Subcutaneous abdominal adipose tissue (tissue), 5 donors: Measurements from ENCODE around the gene HARS2.

Experiments used
- H3K27ac ChIP-seq: one replicate; pipeline ENCODE4 v1.7.0; 2013; ENCODE audit warnings: low read depth, mild to moderate bottlenecking, inconsistent platforms, low read length, moderate library complexity
- H3K27me3 ChIP-seq, 5 donors: one replicate each; pipeline ENCODE4 v1.7.0; 2013; ENCODE audit warnings: low read length in 5 of 5, inconsistent platforms in 1 of 5; ENCODE audit not compliant: control insufficient read depth in 5 of 5, insufficient read depth in 4 of 5
- H3K36me3 ChIP-seq, 5 donors: one replicate each; pipeline ENCODE4 v1.7.0; 2013; ENCODE audit warnings: low read length in 5 of 5; ENCODE audit not compliant: control insufficient read depth in 5 of 5, insufficient read depth in 5 of 5
- H3K4me1 ChIP-seq, 5 donors: one replicate each; pipeline ENCODE4 v1.7.0; 2013; ENCODE audit warnings: low read length in 5 of 5, mild to moderate bottlenecking in 3 of 5, moderate library complexity in 1 of 5; ENCODE audit not compliant: control insufficient read depth in 5 of 5, insufficient read depth in 5 of 5
- H3K4me3 ChIP-seq, 5 donors: one replicate each; pipeline ENCODE4 v1.7.0; 2013; ENCODE audit warnings: low read length in 5 of 5, low read depth in 1 of 5
- H3K9ac ChIP-seq, 5 donors: one replicate each; pipeline ENCODE4 v1.7.0; 2013; ENCODE audit warnings: low read length in 5 of 5, mild to moderate bottlenecking in 4 of 5, moderate library complexity in 3 of 5
- H3K9me3 ChIP-seq, 5 donors: one replicate each; pipeline ENCODE4 v1.7.0; 2013; ENCODE audit warnings: low read length in 5 of 5; ENCODE audit not compliant: control insufficient read depth in 5 of 5
- donor health status: healthy.
- donor health status: healthy.
- donor health status: healthy.
- donor health status: healthy.
- donor health status: healthy.

HARS2 gene

GRCh38 chr5:140671472-140672125 lies 19.7 kb upstream of the HARS2 start:
- no peaks in the 10 kb centered on the region for H3K27me3 ChIP-seq
- H3K4me3 ChIP-seq: no peak overlapping the region
- H3K9ac ChIP-seq: no peak overlapping the region
- no peaks in the 10 kb centered on the region for H3K9me3 ChIP-seq
- H3K27ac ChIP-seq: no peak overlapping the region
- H3K4me1 ChIP-seq: peaks cover 0 to 9% (median 6%) of the 10 kb centered on the region in 5 donors
- peaks cover 0 to 95% (median 68%) of the 10 kb centered on the region in 5 donors for H3K36me3 ChIP-seq

GRCh38 chr5:140672455-140673186 lies 18.6 kb upstream of the HARS2 start:
- no peak overlapping the region for H3K27ac ChIP-seq
- H3K36me3 ChIP-seq: peaks cover 0 to 97% (median 76%) of the 10 kb centered on the region in 5 donors
- H3K4me3 ChIP-seq: peak overlapping the region in 3 of 5 donors; percentile 16 to 39 (median 22)

GRCh38 chr5:140673187-140673976 lies 17.9 kb upstream of the HARS2 start, which contains the start of gene DND1:
TSS of gene DND1 (minus strand) at chr5:140673576. CDS start at chr5:140673542, 34 bp downstream.
- H3K4me1 ChIP-seq: peaks cover 0 to 9% (median 4%) of the 10 kb centered on the region in 5 donors
- no peak within 1 kb of the TSS for H3K9ac ChIP-seq
- peaks cover 0 to 94% (median 74%) of the 10 kb centered on the region in 5 donors for H3K36me3 ChIP-seq
- no peaks in the 10 kb centered on the region for H3K9me3 ChIP-seq
- peak within 1 kb of the TSS in 3 of 5 donors; percentile 16 to 39 (median 22) for H3K4me3 ChIP-seq
- H3K27ac ChIP-seq: no peak within 1 kb of the TSS
- no peaks in the 10 kb centered on the region for H3K27me3 ChIP-seq

More at GRCh38 chr5:140672455-140673186, 18.6 kb upstream of the HARS2 start:
- H3K27me3 ChIP-seq: no peaks in the 10 kb centered on the region
- H3K4me1 ChIP-seq: peaks cover 0 to 9% (median 4%) of the 10 kb centered on the region in 5 donors
- no peaks in the 10 kb centered on the region for H3K9me3 ChIP-seq
- H3K9ac ChIP-seq: no peak overlapping the region

GRCh38 chr5:140674211-140674610 lies 17.0 kb upstream of the HARS2 start:
- H3K27me3 ChIP-seq: no peaks in the 10 kb centered on the region
- no peak overlapping the region for H3K27ac ChIP-seq
- H3K9me3 ChIP-seq: no peaks in the 10 kb centered on the region
- no peak overlapping the region for H3K9ac ChIP-seq
- H3K4me1 ChIP-seq: peaks cover 0 to 9% (median 4%) of the 10 kb centered on the region in 5 donors
- peaks cover 0 to 92% (median 72%) of the 10 kb centered on the region in 5 donors for H3K36me3 ChIP-seq
- no peak overlapping the region for H3K4me3 ChIP-seq

GRCh38 chr5:140674629-140675028 lies 16.6 kb upstream of the HARS2 start:
- Histone ChIP-seq H3K9me3 (no peaks in the 10 kb centered on the region), H3K9ac (no peak overlapping the region), H3K4me1 (peaks cover 0 to 9% (median 4%) of the 10 kb centered on the region in 5 donors), H3K4me3 (no peak overlapping the region), H3K27me3 (no peaks in the 10 kb centered on the region), H3K27ac (no peak overlapping the region), H3K36me3 (peaks cover 0 to 92% (median 72%) of the 10 kb centered on the region in 5 donors)

GRCh38 chr5:140677947-140678346 lies 13.3 kb upstream of the HARS2 start:
- Histone ChIP-seq H3K27ac (no peak overlapping the region), H3K4me1 (peaks cover 0 to under 1% (median 0%) of the 10 kb centered on the region in 5 donors), H3K9me3 (no peaks in the 10 kb centered on the region), H3K9ac (no peak overlapping the region), H3K36me3 (peaks cover 8 to 83% (median 71%) of the 10 kb centered on the region in 5 donors), H3K27me3 (no peaks in the 10 kb centered on the region), H3K4me3 (no peak overlapping the region)

- no peaks in the 10 kb centered on the region for H3K27me3 ChIP-seq
- no peak overlapping the region for H3K9ac ChIP-seq
- peaks cover 8 to 80% (median 66%) of the 10 kb centered on the region in 5 donors for H3K36me3 ChIP-seq
- no peaks in the 10 kb centered on the region for H3K4me1 ChIP-seq
- no peak overlapping the region for H3K4me3 ChIP-seq
- H3K27ac ChIP-seq: no peak overlapping the region
- H3K9me3 ChIP-seq: no peaks in the 10 kb centered on the region
These were observed 12.3 kb upstream of the HARS2 start for GRCh38 chr5:140678993-140679392.

GRCh38 chr5:140690376-140690932 lies 801 bp upstream of the HARS2 start:
- Histone ChIP-seq H3K9me3 (no peaks in the 10 kb centered on the region), H3K9ac (peak overlapping the region; percentile 84 to 99 (median 96)), H3K27me3 (no peaks in the 10 kb centered on the region), H3K4me3 (peak overlapping the region; percentile 80 to 98 (median 96)), H3K27ac (peak overlapping the region; percentile 89), H3K36me3 (peaks cover 14 to 28% (median 25%) of the 10 kb centered on the region in 5 donors), H3K4me1 (peaks cover 7 to 35% (median 25%) of the 10 kb centered on the region in 5 donors)

GRCh38 chr5:140694276-140694675 lies 3.0 kb downstream of the HARS2 start:
- Histone ChIP-seq H3K9ac (peak overlapping the region in 1 of 5 donors; percentile 4), H3K4me1 (peaks cover 7 to 35% (median 25%) of the 10 kb centered on the region in 5 donors), H3K27me3 (no peaks in the 10 kb centered on the region), H3K36me3 (peaks cover 35 to 59% (median 56%) of the 10 kb centered on the region in 5 donors), H3K9me3 (no peaks in the 10 kb centered on the region), H3K27ac (no peak overlapping the region), H3K4me3 (no peak overlapping the region)
